ENCODE results near the gene MEIOC.
"Not testable (repeated sequence)": the region's sequence is repeated elsewhere in the genome, so short reads cannot be mapped to it uniquely, and the experiment has no call there.

The MEIOC gene

DNA sequence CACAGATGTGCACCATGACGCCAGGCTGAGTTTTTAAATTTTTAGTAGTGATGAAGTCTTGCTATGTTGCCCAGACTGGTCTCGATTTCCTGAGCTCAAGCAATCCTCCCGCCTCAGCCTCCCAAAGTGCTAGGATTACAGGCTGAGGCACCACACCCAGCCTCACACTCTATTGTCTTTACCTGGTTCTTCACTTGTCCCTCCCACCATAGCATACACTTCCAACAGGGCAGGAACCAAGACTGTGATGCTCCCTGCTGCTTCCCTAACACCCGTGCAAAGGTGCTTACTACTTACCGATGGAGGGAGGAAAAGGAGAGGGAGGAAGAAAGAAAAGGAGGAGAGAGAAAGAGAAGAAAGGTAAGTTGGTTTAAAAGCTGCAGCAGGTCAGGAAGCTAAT, 41.4 kb upstream of the MEIOC start:
- Histone ChIP-seq H3K27me3 (ENCODE audit: insufficient read depth, insufficient read length) (no peaks in the 10 kb centered on the region), H3K9me3 (ENCODE audit: insufficient read depth, low read length) (no peaks in the 10 kb centered on the region), H3K36me3 (ENCODE audit: insufficient read depth, insufficient read length, low read length) (no peaks in the 10 kb centered on the region), H3K4me3 (ENCODE audit: insufficient read length, low read depth) (no peak overlapping the region), H3K9ac (ENCODE audit: insufficient read length, low read depth) (no peak overlapping the region), H3K4me1 (ENCODE audit: insufficient read depth, insufficient read length) (peaks cover 2% of the 10 kb centered on the region)
- DNase-seq (ENCODE audit: low read depth, low spot score), result no peak
- no peak for TF ChIP-seq SUZ12 (IDR thresholded peaks at IDR 0.05; ENCODE audit: extremely low read depth, insufficient read depth, insufficient read length)

DNA sequence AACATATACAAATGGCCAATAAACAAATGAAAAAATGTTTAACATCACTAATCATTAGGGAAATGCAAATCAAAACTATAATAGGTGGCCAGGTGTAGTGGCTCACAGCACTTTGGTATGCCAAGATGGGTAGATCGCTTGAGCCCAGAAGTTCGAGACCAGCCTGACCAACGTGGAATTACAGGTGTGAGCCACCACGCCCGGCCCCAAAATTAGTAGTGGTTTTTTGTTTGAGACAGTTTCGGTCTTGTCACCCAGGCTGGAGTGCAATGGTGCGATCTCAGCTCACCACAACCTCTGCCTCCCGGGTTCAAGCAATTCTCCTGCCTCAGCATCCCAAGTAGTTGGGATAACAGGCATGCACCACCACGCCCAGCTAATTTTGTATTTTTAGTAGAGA, 37.6 kb upstream of the MEIOC start:
- not testable (repeated sequence) for H3K27me3 ChIP-seq (ENCODE audit: insufficient read depth, insufficient read length); DNase-seq (ENCODE audit: low read depth, low spot score); H3K36me3 ChIP-seq (ENCODE audit: insufficient read depth, insufficient read length, low read length); H3K9me3 ChIP-seq (ENCODE audit: insufficient read depth, low read length); H3K4me3 ChIP-seq (ENCODE audit: insufficient read length, low read depth); H3K9ac ChIP-seq (ENCODE audit: insufficient read length, low read depth); H3K4me1 ChIP-seq (ENCODE audit: insufficient read depth, insufficient read length)

DNA sequence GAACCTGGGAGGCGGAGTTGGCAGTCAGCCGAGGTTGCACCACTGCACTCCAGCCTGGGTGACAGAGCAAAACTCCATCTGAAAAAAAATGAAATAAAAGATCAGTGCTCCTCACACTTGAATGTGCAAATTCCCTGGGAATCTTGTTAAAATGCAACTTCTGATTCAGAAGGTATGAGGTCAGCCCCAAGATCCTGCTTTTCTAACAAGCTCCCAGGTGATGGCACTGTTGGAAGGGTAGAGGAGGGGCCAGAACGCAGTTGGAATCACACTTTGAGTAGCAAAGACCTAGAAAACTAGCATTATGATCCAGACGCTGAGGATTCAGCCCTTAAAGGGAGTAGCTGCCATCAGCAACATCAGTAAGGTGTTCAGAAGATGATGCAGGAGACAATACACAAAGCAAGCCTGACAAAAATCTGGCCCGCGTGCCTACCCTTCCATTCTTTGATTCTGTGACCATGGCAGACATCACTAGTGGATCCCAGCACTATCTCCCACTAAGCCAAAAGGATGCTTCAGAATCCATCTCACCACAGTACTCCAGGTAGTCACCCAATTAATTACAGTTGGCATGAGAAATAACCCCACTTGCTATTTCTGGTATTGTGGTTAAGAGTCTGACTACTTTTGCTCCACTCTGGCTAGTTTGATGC, 33.1 kb upstream of the MEIOC start:
- TF ChIP-seq SUZ12 (IDR thresholded peaks at IDR 0.05; ENCODE audit: extremely low read depth, insufficient read depth, insufficient read length) (no peak), YY1 (IDR thresholded peaks at IDR 0.05; ENCODE audit: insufficient read depth, insufficient read length) (no peak), ZNF274 (IDR thresholded peaks at IDR 0.05; ENCODE audit: low read depth, low read length) (no peak)
- no peaks in the 10 kb centered on the region for H3K27me3 ChIP-seq (ENCODE audit: insufficient read depth, insufficient read length)
- H3K36me3 ChIP-seq (ENCODE audit: insufficient read depth, insufficient read length, low read length), result no peaks in the 10 kb centered on the region
- no peak overlapping the region for H3K9ac ChIP-seq (ENCODE audit: insufficient read length, low read depth)
- H3K9me3 ChIP-seq (ENCODE audit: insufficient read depth, low read length), result no peaks in the 10 kb centered on the region
- H3K4me3 ChIP-seq (ENCODE audit: insufficient read length, low read depth), result no peak overlapping the region
- no peak for DNase-seq (ENCODE audit: low read depth, low spot score)
- H3K4me1 ChIP-seq (ENCODE audit: insufficient read depth, insufficient read length), result peaks cover 9% of the 10 kb centered on the region

DNA sequence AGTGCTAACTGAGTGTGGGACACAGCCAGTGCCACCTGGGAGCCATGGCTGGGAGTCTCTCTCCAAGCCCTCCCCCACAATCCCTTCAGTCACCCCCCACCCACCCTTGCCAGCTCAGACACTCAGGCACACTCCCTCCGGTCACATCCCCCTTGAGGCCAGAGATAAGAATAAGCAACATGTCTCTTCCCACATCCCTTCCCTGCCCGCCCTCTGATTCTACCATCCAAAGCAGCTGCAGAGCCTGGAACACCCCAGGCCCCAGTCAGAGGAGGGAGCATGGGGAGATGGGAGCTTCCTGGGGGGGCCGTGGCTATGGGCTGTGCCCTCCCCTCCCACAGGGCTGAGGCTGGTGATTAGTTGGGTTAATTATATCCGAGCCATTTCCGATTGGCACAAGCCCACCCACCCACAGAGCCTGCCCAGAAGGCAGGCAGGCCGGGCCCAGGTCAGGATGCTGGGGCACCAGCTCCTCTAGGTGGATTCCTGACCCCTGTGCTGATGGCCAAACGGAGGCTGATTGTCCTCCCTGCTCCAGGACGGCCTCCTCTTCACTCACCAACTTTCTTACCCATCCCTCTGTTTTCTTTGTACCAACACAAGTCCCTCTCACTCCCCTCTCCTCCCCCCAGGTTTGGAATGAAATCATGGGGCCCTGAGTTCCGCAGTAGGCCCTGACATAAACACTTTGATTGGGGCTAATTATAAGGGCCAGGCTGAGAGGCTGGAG, 28.6 kb upstream of the MEIOC start:
- Histone ChIP-seq H3K4me1 (ENCODE audit: insufficient read depth, insufficient read length) (peaks cover 18% of the 10 kb centered on the region), H3K9ac (ENCODE audit: insufficient read length, low read depth) (peak overlapping the region; percentile 52), H3K36me3 (ENCODE audit: insufficient read depth, insufficient read length, low read length) (no peaks in the 10 kb centered on the region), H3K9me3 (ENCODE audit: insufficient read depth, low read length) (no peaks in the 10 kb centered on the region), H3K4me3 (ENCODE audit: insufficient read length, low read depth) (no peak overlapping the region), H3K27me3 (ENCODE audit: insufficient read depth, insufficient read length) (no peaks in the 10 kb centered on the region)
- TF ChIP-seq YY1 (IDR thresholded peaks at IDR 0.05; ENCODE audit: insufficient read depth, insufficient read length) (no peak), ZNF274 (IDR thresholded peaks at IDR 0.05; ENCODE audit: low read depth, low read length) (no peak), SUZ12 (IDR thresholded peaks at IDR 0.05; ENCODE audit: extremely low read depth, insufficient read depth, insufficient read length) (no peak)
- DNase-seq (ENCODE audit: low read depth, low spot score), result no peak

DNA sequence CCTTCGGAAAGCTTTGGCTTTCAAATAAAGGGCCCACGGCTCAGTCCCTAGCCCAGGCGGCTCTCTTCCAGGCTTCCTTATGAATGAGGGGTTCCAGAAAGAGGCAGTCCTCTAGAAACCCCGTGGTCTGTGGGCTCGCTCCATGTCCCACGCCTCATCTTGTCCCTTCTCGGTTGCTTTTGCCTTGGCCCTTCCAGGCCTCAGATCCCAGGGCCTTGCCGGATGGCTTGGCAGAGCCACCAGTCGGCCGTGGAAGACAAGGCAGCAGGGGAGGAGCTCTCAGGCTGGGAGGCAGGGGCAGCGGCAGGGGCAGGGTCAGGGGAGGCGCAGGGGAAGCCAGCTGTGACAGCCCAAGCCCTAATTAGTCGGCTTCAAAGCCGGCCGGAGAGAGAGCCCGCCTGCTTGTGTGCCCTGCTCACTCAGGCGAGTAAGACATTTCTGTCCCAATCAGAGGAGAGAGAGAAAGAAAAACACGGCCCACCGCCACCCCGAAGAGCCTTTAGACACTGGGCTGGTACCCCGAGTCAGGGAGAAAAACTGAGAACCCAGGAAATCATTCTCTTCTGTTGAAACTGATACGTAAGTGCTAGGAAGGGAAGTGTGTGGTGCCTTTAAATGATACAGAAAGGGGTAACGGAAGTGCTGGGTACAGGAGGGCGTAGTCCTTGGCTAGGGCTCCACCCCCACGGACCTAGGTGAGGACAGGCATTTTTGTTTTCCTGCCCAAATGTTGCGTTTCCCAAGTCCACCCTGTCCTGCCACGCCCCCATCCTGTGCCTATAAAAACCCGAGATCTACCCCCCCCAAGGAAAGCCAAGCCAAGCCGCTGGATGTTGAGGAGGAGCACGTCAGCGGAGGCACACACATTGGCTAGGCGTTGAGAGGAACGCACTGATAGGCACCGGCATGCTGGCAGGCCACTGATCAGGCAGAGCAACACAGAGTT, 27.8 kb upstream of the MEIOC start:
- DNase-seq (ENCODE audit: low read depth, low spot score), result peak; percentile 38
- Histone ChIP-seq H3K36me3 (ENCODE audit: insufficient read depth, insufficient read length, low read length) (no peaks in the 10 kb centered on the region), H3K4me3 (ENCODE audit: insufficient read length, low read depth) (no peak overlapping the region), H3K4me1 (ENCODE audit: insufficient read depth, insufficient read length) (peaks cover 18% of the 10 kb centered on the region), H3K9ac (ENCODE audit: insufficient read length, low read depth) (peak overlapping the region; percentile 53), H3K27me3 (ENCODE audit: insufficient read depth, insufficient read length) (no peaks in the 10 kb centered on the region), H3K9me3 (ENCODE audit: insufficient read depth, low read length) (no peaks in the 10 kb centered on the region)
- TF ChIP-seq SUZ12 (IDR thresholded peaks at IDR 0.05; ENCODE audit: extremely low read depth, insufficient read depth, insufficient read length) (no peak), ZNF274 (IDR thresholded peaks at IDR 0.05; ENCODE audit: low read depth, low read length) (no peak), YY1 (IDR thresholded peaks at IDR 0.05; ENCODE audit: insufficient read depth, insufficient read length) (no peak)

DNA sequence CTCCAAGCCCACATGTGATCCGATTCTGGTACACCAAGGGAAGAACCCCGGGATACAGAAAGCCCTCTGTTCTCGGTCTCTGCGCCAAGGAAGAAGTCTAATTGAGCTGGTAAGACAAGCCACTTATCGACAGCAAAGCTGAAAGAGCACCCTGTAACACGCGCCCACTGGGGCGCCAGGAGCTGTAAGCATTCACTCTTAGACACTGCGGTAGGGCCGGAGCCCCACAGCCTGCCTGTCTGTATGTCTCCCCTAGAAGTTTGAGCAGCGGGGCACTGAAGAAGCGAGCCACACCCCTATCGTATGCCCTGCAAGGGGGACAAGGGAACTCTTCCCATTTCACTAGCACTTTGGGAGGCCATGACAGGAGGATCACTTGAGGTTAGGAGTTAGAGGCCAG, 27.0 kb upstream of the MEIOC start:
- TF ChIP-seq ZNF274 (IDR thresholded peaks at IDR 0.05; ENCODE audit: low read depth, low read length), result no peak
- no peak for TF ChIP-seq SUZ12 (IDR thresholded peaks at IDR 0.05; ENCODE audit: extremely low read depth, insufficient read depth, insufficient read length)
- no peak for TF ChIP-seq YY1 (IDR thresholded peaks at IDR 0.05; ENCODE audit: insufficient read depth, insufficient read length)
- H3K36me3 ChIP-seq (ENCODE audit: insufficient read depth, insufficient read length, low read length), result no peaks in the 10 kb centered on the region
- no peak for DNase-seq (ENCODE audit: low read depth, low spot score)
- no peaks in the 10 kb centered on the region for H3K27me3 ChIP-seq (ENCODE audit: insufficient read depth, insufficient read length)
- peaks cover 18% of the 10 kb centered on the region for H3K4me1 ChIP-seq (ENCODE audit: insufficient read depth, insufficient read length)
- peak overlapping the region; percentile 53 for H3K9ac ChIP-seq (ENCODE audit: insufficient read length, low read depth)
- H3K9me3 ChIP-seq (ENCODE audit: insufficient read depth, low read length), result no peaks in the 10 kb centered on the region
- H3K4me3 ChIP-seq (ENCODE audit: insufficient read length, low read depth), result no peak overlapping the region

DNA sequence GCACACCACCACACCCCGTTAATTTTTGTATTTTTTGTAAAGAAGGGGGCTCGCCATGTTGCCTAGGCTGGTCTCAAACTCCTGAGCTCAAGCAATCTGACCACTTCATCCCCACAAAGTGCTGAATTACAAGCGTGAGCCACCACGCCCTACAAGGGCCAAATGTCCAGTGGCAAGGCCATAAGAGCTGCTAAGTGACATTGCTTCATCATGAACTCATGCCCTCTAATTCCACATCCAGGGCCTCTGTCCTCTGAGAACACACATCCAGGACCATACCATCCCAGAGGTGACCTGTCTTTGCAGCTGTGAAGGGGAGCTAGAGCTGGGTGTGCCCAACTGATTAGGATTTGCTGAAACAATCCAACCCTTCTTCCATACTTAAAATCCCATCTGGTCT, 25.6 kb upstream of the MEIOC start:
- Histone ChIP-seq H3K9me3 (ENCODE audit: insufficient read depth, low read length) (no peaks in the 10 kb centered on the region), H3K4me3 (ENCODE audit: insufficient read length, low read depth) (no peak overlapping the region), H3K36me3 (ENCODE audit: insufficient read depth, insufficient read length, low read length) (no peaks in the 10 kb centered on the region), H3K27me3 (ENCODE audit: insufficient read depth, insufficient read length) (no peaks in the 10 kb centered on the region), H3K4me1 (ENCODE audit: insufficient read depth, insufficient read length) (peaks cover 18% of the 10 kb centered on the region), H3K9ac (ENCODE audit: insufficient read length, low read depth) (no peak overlapping the region)
- TF ChIP-seq ZNF274 (IDR thresholded peaks at IDR 0.05; ENCODE audit: low read depth, low read length) (no peak), SUZ12 (IDR thresholded peaks at IDR 0.05; ENCODE audit: extremely low read depth, insufficient read depth, insufficient read length) (no peak), YY1 (IDR thresholded peaks at IDR 0.05; ENCODE audit: insufficient read depth, insufficient read length) (no peak)
- DNase-seq (ENCODE audit: low read depth, low spot score), result no peak
